Erythroblast (primary cell): ENCODE results near the gene A3GALT2.

ENCODE experiments used
- DNase-seq, 2 experiments: peaks; one replicate each; lab custom pipeline; 2025; lab: John Stamatoyannopoulos, UW
- GATA1 ChIP-seq: IDR thresholded peaks from 2 replicates; pipeline ENCODE4 v1.6.1; 2011; ENCODE audit warnings: low read depth, mild to moderate bottlenecking, control low read depth, low read length, moderate library complexity
- POLR2A ChIP-seq: IDR thresholded peaks from 2 replicates; pipeline ENCODE4 v1.6.1; 2011; ENCODE audit warnings: mild to moderate bottlenecking, low read length

A3GALT2 gene

GRCh38 chr1:33320619-33321165 lies at the start of gene A3GALT2:
Gene A3GALT2 (minus strand): TSS chr1:33321098. CDS start chr1:33321098, 0 bp downstream.
- DNase-seq = no peak
- TF ChIP-seq POLR2A (no peak), GATA1 (no peak)

GRCh38 chr1:33370301-33370700 lies 49.4 kb upstream of the A3GALT2 start:
- TF ChIP-seq GATA1 = no peak
- no peak for DNase-seq

GRCh38 chr1:33369764-33370163 lies 48.9 kb upstream of the A3GALT2 start:
- DNase-seq = no peak
- TF ChIP-seq GATA1 = no peak

- no peak for TF ChIP-seq GATA1
- no peak for TF ChIP-seq POLR2A
- no peak for DNase-seq
Measured at GRCh38 chr1:33369081-33369480, 48.2 kb upstream of the A3GALT2 start.

GRCh38 chr1:33368431-33368830 lies 47.5 kb upstream of the A3GALT2 start:
- TF ChIP-seq POLR2A (no peak), GATA1 (no peak)
- DNase-seq = no peak

- TF ChIP-seq POLR2A = no peak
- TF ChIP-seq GATA1 = no peak
- peak; percentile 74 to 88 for DNase-seq
Measured at GRCh38 chr1:33367485-33368405, 46.8 kb upstream of the A3GALT2 start.

- DNase-seq = peak; percentile 13 to 20
- TF ChIP-seq POLR2A = no peak
- no peak for TF ChIP-seq GATA1
Measured at GRCh38 chr1:33366762-33367484, 46.0 kb upstream of the A3GALT2 start.

- TF ChIP-seq GATA1 = no peak
- no peak for TF ChIP-seq POLR2A
- DNase-seq = no peak
Measured at GRCh38 chr1:33365560-33365997, 44.7 kb upstream of the A3GALT2 start.

- DNase-seq = no peak
- TF ChIP-seq POLR2A (no peak), GATA1 (no peak)
Measured at GRCh38 chr1:33364565-33364918, 43.6 kb upstream of the A3GALT2 start.

GRCh38 chr1:33363470-33363861 lies 42.6 kb upstream of the A3GALT2 start:
- TF ChIP-seq GATA1 = no peak
- TF ChIP-seq POLR2A = no peak
- DNase-seq = no peak

- TF ChIP-seq POLR2A (no peak), GATA1 (no peak)
- DNase-seq = no peak
Measured at GRCh38 chr1:33363021-33363420, 42.1 kb upstream of the A3GALT2 start.

GRCh38 chr1:33361532-33362235 lies 40.8 kb upstream of the A3GALT2 start:
- no peak for DNase-seq
- TF ChIP-seq GATA1 (no peak), POLR2A (no peak)

- TF ChIP-seq POLR2A (no peak), GATA1 (no peak)
- no peak for DNase-seq
Measured at GRCh38 chr1:33360367-33360766, 39.5 kb upstream of the A3GALT2 start.
